GM21390 (cell line): ENCODE results near the gene PRXL2B.

Experiments
- ATAC-seq: cut with Tn5 transposase; IDR thresholded peaks from one replicate; pipeline ENCODE4 v1.9.1; 2021; ENCODE audit not compliant: unreplicated experiment

Gene PRXL2B

GRCh38 chr1:2596530-2597333, 10.2 kb downstream of the PRXL2B start:
- ATAC-seq = no peak

GRCh38 chr1:2597441-2598328, 11.1 kb downstream of the PRXL2B start:
- ATAC-seq = no peak

- no peak for ATAC-seq
These were observed 11.9 kb downstream of the PRXL2B start for GRCh38 chr1:2598329-2598931.

- no peak for ATAC-seq
These were observed 15.2 kb downstream of the PRXL2B start for GRCh38 chr1:2601721-2602303.

- ATAC-seq = no peak
These were observed 15.8 kb downstream of the PRXL2B start for GRCh38 chr1:2602311-2602835.

GRCh38 chr1:2602866-2603520, 16.4 kb downstream of the PRXL2B start:
- no peak for ATAC-seq

- ATAC-seq = no peak
These were observed 17.1 kb downstream of the PRXL2B start for GRCh38 chr1:2603521-2604155.

- ATAC-seq = no peak
These were observed 17.7 kb downstream of the PRXL2B start for GRCh38 chr1:2604156-2604843.

- no peak for ATAC-seq
These were observed 18.4 kb downstream of the PRXL2B start for GRCh38 chr1:2604844-2605508.

GRCh38 chr1:2605509-2606395, 19.2 kb downstream of the PRXL2B start:
- ATAC-seq = no peak

- ATAC-seq = no peak
These were observed 19.9 kb downstream of the PRXL2B start for GRCh38 chr1:2606396-2606880.

- no peak for ATAC-seq
These were observed 20.5 kb downstream of the PRXL2B start for GRCh38 chr1:2606881-2607621.

- ATAC-seq = no peak
These were observed 21.1 kb downstream of the PRXL2B start for GRCh38 chr1:2607641-2608091.

GRCh38 chr1:2609319-2610035, 22.9 kb downstream of the PRXL2B start:
- ATAC-seq = no peak

- ATAC-seq = no peak
These were observed 23.7 kb downstream of the PRXL2B start for GRCh38 chr1:2610036-2610959.
